Cardiac muscle cell (in vitro differentiated cells and primary cell): ENCODE results near the gene CD300E. TPM values are rescaled to one million over a fixed set of nuclear protein-coding genes. Genes with fewer than 3 reads are reported as not detected.
"Not testable (repeated sequence)": the region's sequence is repeated elsewhere in the genome, so short reads cannot be mapped to it uniquely, and the experiment has no call there.

ENCODE experiments used
- DNase-seq, 2 donors: peaks; one replicate each; pipeline versions ENCODE4 v3.0.0 to v3.0.0-alpha.2; 2010 to 2017; ENCODE audit warnings: low read depth in 1 of 2, low spot score in 1 of 2
- H3K27ac ChIP-seq: fragments of 200-600 bp; sonication (generic); 2 replicates; pipeline ENCODE4 v1.5.1; 2016
- H3K27me3 ChIP-seq: fragments of 200-600 bp; sonication (generic); 2 replicates; pipeline ENCODE4 v1.6.0; 2016; ENCODE audit warnings: control low read depth
- H3K36me3 ChIP-seq: fragments of 200-600 bp; sonication (generic); 2 replicates; pipeline ENCODE4 v1.5.1; 2016; ENCODE audit warnings: control low read depth
- H3K4me1 ChIP-seq: fragments of 200-600 bp; sonication (generic); 2 replicates; pipeline ENCODE4 v1.8.1; 2017; ENCODE audit warnings: low read depth, mild to moderate bottlenecking, mixed run types
- H3K4me3 ChIP-seq: fragments of 200-600 bp; sonication (generic); 2 replicates; pipeline ENCODE4 v1.5.1; 2016; ENCODE audit warnings: mild to moderate bottlenecking
- H3K9me3 ChIP-seq: fragments of 200-600 bp; sonication (generic); 2 replicates; pipeline ENCODE4 v1.5.1; 2017; ENCODE audit warnings: low read depth, mild to moderate bottlenecking, control low read depth
- CTCF ChIP-seq: IDR thresholded peaks from 2 replicates; pipeline ENCODE4 v1.5.1; 2012; ENCODE audit warnings: low read depth, mild to moderate bottlenecking, low read length
- polyA plus RNA-seq: library from polyadenylated mRNA; unstranded; fragments of >200 nt; fragmentation: Nextera tagmentation; extraction: Ambion mirVana; gene quantifications from 2 replicates; pipeline ENCODE4 v1.2.1, GENCODE V29; 2016
- total RNA-seq: library from RNA; depleted of rRNA; stranded (reverse); fragments of >200 nt; gene quantifications from 2 replicates; pipeline ENCODE4 v1.2.3, GENCODE V29; 2016

The CD300E gene
- total and polyA plus RNA-seq, 2 experiments from 2014 or later = not detected

- no peak for DNase-seq
- no peak for TF ChIP-seq CTCF
- H3K36me3 ChIP-seq = no peaks in the 10 kb centered on the region
- H3K4me3 ChIP-seq = no peak overlapping the region
- no peaks in the 10 kb centered on the region for H3K4me1 ChIP-seq
- H3K9me3 ChIP-seq = no peaks in the 10 kb centered on the region
- no peak overlapping the region for H3K27ac ChIP-seq
- H3K27me3 ChIP-seq = no peaks in the 10 kb centered on the region
These were observed 43.6 kb downstream of the CD300E start for GRCh38 chr17:74579900-74580299.

GRCh38 chr17:74578979-74579378 lies 44.6 kb downstream of the CD300E start:
- no peak for TF ChIP-seq CTCF
- H3K9me3 ChIP-seq = no peaks in the 10 kb centered on the region
- H3K27ac ChIP-seq = no peak overlapping the region
- no peaks in the 10 kb centered on the region for H3K27me3 ChIP-seq
- DNase-seq = no peak
- H3K4me3 ChIP-seq = no peak overlapping the region
- no peaks in the 10 kb centered on the region for H3K4me1 ChIP-seq
- no peaks in the 10 kb centered on the region for H3K36me3 ChIP-seq

- no peaks in the 10 kb centered on the region for H3K27me3 ChIP-seq
These were observed 48.9 kb downstream of the CD300E start for GRCh38 chr17:74574489-74575142.

GRCh38 chr17:74573635-74574034 lies 49.9 kb downstream of the CD300E start:
- not testable (repeated sequence) for H3K27me3 ChIP-seq, DNase-seq, H3K36me3 ChIP-seq, H3K4me1 ChIP-seq, H3K9me3 ChIP-seq, H3K4me3 ChIP-seq, H3K27ac ChIP-seq

More at GRCh38 chr17:74574489-74575142, 48.9 kb downstream of the CD300E start:
- H3K4me3 ChIP-seq = no peak overlapping the region
- no peak for DNase-seq
- H3K4me1 ChIP-seq = no peaks in the 10 kb centered on the region
- no peaks in the 10 kb centered on the region for H3K36me3 ChIP-seq
- no peak overlapping the region for H3K27ac ChIP-seq
- no peak for TF ChIP-seq CTCF
- H3K9me3 ChIP-seq = no peaks in the 10 kb centered on the region

- Histone ChIP-seq H3K27me3 (no peaks in the 10 kb centered on the region), H3K4me1 (no peaks in the 10 kb centered on the region), H3K27ac (no peak overlapping the region), H3K4me3 (no peak overlapping the region), H3K9me3 (no peaks in the 10 kb centered on the region), H3K36me3 (no peaks in the 10 kb centered on the region)
- no peak for DNase-seq
- no peak for TF ChIP-seq CTCF
These were observed 50.4 kb downstream of the CD300E start for GRCh38 chr17:74573169-74573568.

- Histone ChIP-seq H3K27ac (no peak overlapping the region), H3K9me3 (no peaks in the 10 kb centered on the region), H3K36me3 (no peaks in the 10 kb centered on the region), H3K4me3 (no peak overlapping the region), H3K27me3 (no peaks in the 10 kb centered on the region), H3K4me1 (no peaks in the 10 kb centered on the region)
- TF ChIP-seq CTCF = no peak
- no peak for DNase-seq
These were observed 51.8 kb downstream of the CD300E start for GRCh38 chr17:74571621-74572270.
